Dedifferentiated amniotic fluid mesenchymal stem cell (primary cell): ENCODE results near the gene FLAD1.

Experiments used
- DNase-seq: peaks from one replicate; pipeline ENCODE4 v3.0.0-alpha.2; 2016; ENCODE audit errors: extremely low spot score

FLAD1 gene

DNA sequence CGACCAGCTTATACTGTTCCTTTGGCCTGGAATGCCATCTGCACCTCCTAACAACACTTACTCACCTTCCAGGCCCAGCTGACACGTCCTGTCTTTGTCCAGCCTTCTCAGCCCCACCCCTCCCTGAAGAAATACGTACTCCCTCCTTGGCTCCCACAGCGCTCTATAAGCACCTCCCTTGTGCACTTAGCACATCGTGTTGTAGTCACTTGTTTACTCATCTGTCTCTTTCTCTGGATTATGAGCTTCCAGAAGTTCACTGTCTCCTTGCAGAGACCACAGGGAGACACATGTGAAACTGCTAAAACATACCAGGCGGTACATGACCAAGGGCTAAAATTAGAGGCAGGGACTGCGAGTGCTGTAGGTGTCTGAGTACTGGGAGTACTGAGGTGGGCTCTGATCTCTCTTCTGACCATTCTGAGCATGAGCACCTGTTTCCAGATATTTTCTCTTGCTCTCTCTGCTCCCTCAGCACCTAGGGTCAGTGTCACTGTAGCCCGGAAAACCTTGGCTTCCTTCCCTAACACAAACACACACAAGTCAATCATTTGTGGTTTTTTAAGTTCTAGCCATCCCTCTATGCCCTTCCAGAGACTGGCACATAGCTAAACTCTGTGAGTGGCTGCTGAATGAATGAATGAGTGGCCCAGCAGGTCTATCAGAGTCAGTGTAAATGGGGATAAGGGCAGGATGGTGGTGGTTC is 55.6 kb downstream of the FLAD1 start:
- DNase-seq = no peak

GRCh38 chr1:155039308-155039669 is 56.1 kb downstream of the FLAD1 start:
- DNase-seq = no peak

GRCh38 chr1:155040358-155041093 is 57.4 kb downstream of the FLAD1 start:
- DNase-seq = no peak
